Lower leg skin (tissue), 4 donors: ENCODE results near the gene KDM6B. TPM values are rescaled to one million over a fixed set of nuclear protein-coding genes. Genes with fewer than 3 reads are reported as not detected.

Experiments used
- DNase-seq, 2 donors: peaks; one replicate each; pipeline ENCODE4 v3.0.0-alpha.2; 2019; ENCODE audit warnings: low spot score in 2 of 2
- H3K4me3 ChIP-seq: fragments of 200-600 bp; sonication (generic); 2 replicates; pipeline ENCODE4 v1.5.1; 2017; ENCODE audit warnings: mild to moderate bottlenecking, low read depth; ENCODE audit not compliant: poor library complexity, severe bottlenecking
- POLR2A ChIP-seq, 2 donors: fragments of 450-650 bp; IDR thresholded peaks; one replicate each; pipeline ENCODE4 v1.6.1; 2016 to 2017; ENCODE audit warnings: antibody characterized with exemption in 2 of 2, mild to moderate bottlenecking in 1 of 2, moderate library complexity in 1 of 2
- whole genome bisulfite sequencing, 2 donors: methylation state at CpG; one replicate each; pipeline ENCODE4 v1.1.5; 2018; 5-methylcytosine and 5-hydroxymethylcytosine counted together
- intact Hi-C: fragments of 100-400 bp; cut with DNase I; formaldehyde crosslinking; loops from one replicate; pipeline ENCODE4 v1.15.0; 2023; ENCODE audit warnings: low total_unique reads
- total RNA-seq, 4 donors: library from RNA; depleted of rRNA; stranded (reverse); fragments of >200 nt; gene quantifications; one replicate each; pipeline ENCODE4 v1.1.0, GENCODE V29; 2016
- TF ChIP-seq, protein P1 (sequence below), 3 donors: fragments of 450-650 bp; IDR thresholded peaks; one replicate each; pipeline ENCODE4 v1.5.1; 2016; ENCODE audit warnings: antibody characterized with exemption in 3 of 3, mild to moderate bottlenecking in 3 of 3, moderate library complexity in 2 of 3

KDM6B gene
- total RNA-seq, 4 donors from 2014 or later, result 12.5 to 30.9 (median 18.0) TPM

DNA sequence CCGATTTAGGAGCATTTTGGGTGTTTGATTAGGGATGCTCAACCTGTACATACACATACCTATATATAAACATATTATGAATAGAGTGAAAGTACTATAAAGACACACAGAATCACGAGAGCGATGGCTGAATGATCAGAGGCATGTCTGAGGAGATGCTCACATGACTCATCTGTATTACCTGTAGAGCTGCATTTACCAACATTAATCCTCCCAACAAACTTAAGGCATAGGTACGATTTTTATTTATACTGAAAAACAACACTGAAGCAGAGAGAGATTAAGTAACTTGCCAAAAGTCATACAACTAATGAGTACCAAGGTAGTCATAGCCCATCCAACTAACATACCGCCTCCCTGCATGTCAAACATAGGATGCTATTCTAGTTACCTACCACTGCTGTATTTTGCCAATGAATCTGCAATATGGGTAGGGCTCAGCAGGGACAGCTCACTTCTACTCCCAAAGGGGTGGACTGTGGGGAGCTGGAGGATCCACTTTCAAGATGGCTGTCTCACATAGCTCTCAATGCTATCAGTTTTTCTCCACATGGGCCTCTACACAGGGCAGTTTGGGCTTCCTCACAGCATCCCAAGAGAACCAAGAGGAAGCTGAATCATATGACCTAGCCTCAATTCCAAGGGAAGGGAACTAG is 31.1 kb downstream of the KDM6B start:
- no peak overlapping the region for H3K4me3 ChIP-seq
- TF ChIP-seq, protein P1, sequence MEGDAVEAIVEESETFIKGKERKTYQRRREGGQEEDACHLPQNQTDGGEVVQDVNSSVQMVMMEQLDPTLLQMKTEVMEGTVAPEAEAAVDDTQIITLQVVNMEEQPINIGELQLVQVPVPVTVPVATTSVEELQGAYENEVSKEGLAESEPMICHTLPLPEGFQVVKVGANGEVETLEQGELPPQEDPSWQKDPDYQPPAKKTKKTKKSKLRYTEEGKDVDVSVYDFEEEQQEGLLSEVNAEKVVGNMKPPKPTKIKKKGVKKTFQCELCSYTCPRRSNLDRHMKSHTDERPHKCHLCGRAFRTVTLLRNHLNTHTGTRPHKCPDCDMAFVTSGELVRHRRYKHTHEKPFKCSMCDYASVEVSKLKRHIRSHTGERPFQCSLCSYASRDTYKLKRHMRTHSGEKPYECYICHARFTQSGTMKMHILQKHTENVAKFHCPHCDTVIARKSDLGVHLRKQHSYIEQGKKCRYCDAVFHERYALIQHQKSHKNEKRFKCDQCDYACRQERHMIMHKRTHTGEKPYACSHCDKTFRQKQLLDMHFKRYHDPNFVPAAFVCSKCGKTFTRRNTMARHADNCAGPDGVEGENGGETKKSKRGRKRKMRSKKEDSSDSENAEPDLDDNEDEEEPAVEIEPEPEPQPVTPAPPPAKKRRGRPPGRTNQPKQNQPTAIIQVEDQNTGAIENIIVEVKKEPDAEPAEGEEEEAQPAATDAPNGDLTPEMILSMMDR (IDR thresholded peaks at IDR 0.05), result no peak
- TF ChIP-seq POLR2A (IDR thresholded peaks at IDR 0.05), result no peak
- peak in 1 of 2 donors; percentile 23 for DNase-seq
- intact Hi-C loops, result loop anchor here (5.0 kb wide), 3 partner anchors 32 to 122 kb away; no protein-coding TSS in a partner anchor
- WGBS, 2 donors, result 81 to 91% methylated on average over 5 of the region's 5 CpGs

DNA sequence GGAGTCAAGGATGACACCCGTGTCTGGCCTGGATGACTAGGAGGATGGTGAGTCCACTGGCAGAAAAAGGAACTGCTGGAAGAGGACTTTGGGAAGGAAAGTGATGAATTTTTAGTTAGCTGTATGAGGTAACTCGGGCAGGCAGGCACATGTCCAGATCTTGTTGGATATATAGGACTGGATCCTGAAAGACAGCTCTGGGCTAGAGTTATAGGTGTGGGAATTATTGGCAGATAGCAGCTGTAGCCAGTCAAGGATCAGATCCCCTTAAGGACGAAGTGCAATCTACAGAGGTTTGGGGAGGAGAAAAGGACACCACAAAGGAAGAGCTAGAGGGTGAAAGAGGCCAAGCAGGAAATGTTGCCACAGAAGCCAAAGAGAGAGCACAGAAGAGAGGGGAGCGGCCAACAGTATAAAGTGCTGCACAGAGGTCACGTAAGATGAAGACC is 33.9 kb downstream of the KDM6B start:
- TF ChIP-seq POLR2A (IDR thresholded peaks at IDR 0.05), result no peak
- WGBS, 2 donors, result 43 to 48% methylated on average over 5 of the region's 5 CpGs
- H3K4me3 ChIP-seq, result no peak overlapping the region
- intact Hi-C loops, result loop anchor here (5.0 kb wide), 1 partner anchor 119 kb away; no protein-coding TSS in a partner anchor
- DNase-seq, result peak in 1 of 2 donors; percentile 48

DNA sequence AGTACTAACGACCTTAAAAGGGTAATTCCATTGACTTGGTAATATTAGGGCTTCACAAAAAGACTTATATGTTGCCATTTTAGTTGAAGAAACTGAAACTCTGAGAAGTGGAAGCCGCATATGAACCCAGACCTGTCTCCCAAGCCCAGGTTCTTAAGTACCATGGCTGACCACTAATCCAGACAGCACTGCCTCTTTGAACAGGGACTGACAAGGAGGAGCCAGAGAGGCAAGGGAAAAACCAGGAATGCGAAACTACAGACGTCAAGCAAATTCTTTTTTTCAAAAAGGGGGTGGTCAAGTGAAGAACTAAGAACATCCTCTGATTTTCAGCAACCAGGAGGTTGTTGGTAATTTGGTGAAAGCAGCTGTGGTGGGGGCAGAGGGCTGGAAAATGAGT is 39.0 kb downstream of the KDM6B start:
- H3K4me3 ChIP-seq, result no peak overlapping the region
- TF ChIP-seq, protein P1 (IDR thresholded peaks at IDR 0.05), result no peak
- no peak for TF ChIP-seq POLR2A (IDR thresholded peaks at IDR 0.05)
- WGBS, 2 donors, result 66 to 75% methylated on average over 4 of the region's 4 CpGs
- intact Hi-C loops, result no loop called here
- peak in 1 of 2 donors; percentile 6 for DNase-seq

DNA sequence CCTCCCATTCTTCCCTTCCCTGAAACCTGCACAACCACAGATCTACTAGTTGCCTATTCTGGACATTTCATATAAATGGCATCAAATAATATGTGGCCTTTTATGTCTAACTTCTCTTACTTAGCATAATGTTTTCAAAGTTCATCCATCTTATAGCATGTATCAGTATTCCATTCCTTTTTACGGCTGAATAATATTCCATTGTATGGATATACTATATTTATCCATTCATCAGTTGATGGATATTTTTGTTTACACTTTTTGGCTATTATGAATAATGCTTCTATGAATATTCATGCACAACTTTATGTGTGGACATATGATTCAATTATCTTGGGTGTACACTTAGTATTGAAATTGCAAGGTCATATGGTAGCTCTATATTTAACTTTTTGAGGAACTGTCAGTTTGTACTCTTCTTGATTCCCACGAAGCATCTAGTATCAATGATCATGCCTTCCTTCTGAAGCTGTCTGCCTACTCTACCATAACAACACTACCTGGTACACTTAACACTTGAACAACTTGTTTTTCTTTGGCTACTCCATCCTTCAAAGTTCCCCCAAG is 41.9 kb downstream of the KDM6B start:
- no peak overlapping the region for H3K4me3 ChIP-seq
- TF ChIP-seq, protein P1 (IDR thresholded peaks at IDR 0.05), result no peak
- no peak for TF ChIP-seq POLR2A (IDR thresholded peaks at IDR 0.05)
- WGBS, 2 donors, result 79% methylated on average over 2 of the region's 2 CpGs
- DNase-seq, result no peak
- intact Hi-C loops, result no loop called here

DNA sequence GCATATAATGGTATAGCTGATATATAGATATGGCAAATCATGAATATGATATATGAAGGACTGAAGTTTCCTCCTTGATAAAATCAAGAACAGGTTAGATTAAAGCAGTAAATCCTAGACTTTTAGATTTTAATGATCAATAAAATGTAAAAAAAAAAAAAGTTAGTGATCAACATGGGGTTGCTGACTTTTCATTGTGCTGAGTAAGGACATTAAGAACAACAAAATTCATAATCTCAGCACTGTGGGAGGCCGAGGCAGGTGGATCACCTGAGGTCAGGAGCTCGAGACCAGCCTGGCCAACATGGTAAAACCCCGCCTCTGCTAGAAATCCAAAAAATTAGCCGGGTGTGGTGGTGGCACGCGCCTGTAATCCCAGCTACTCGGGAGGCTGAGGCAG is 44.2 kb downstream of the KDM6B start:
- TF ChIP-seq, protein P1 (IDR thresholded peaks at IDR 0.05), result no peak
- TF ChIP-seq POLR2A (IDR thresholded peaks at IDR 0.05), result no peak
- DNase-seq, result peak in 1 of 2 donors; percentile 49
- 93 to 94% methylated on average over 7 of the region's 7 CpGs for WGBS, 2 donors
- no peak overlapping the region for H3K4me3 ChIP-seq
- intact Hi-C loops, result no loop called here

DNA sequence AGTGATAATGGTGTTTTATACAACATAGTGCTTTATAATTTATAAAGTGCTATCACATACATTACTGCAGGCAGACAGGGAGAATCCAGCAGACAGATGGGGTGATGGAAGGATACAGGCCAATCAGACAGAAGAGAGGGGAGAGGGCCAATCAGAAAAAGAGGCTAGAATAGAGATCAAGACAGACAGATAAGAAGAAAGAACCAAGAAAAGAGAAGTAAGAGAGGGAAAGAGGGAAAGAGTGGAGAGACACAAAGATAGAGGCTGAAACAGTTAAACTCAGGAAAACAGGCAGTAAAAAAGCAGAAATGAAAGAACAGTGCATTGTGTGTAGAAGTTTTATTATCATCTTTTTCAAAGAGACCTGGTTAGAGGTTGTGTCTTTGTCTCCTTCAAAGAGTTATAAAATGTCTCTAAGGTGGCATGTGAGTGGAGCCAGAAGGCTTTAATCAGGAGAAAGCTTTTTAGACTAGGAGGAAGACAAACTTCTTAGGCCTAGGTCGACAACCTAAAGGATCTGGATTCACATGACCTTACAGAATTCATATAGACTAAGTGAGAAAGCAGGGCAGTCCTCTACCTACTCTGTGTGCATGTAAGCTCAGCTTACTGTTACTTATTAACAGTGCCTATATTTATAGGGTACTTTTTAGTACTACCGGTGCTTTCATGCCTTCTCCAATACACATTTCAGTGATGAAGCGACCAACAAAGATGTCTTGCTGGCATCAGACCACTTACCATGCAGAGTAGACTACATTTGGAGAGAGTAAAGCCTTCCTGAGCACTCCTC is 46.3 kb downstream of the KDM6B start:
- WGBS, 2 donors, result 76 to 80% methylated on average over 3 of the region's 3 CpGs
- no peak for TF ChIP-seq POLR2A (IDR thresholded peaks at IDR 0.05)
- TF ChIP-seq, protein P1 (IDR thresholded peaks at IDR 0.05), result no peak
- intact Hi-C loops, result no loop called here
- no peak overlapping the region for H3K4me3 ChIP-seq
- no peak for DNase-seq
